ENCODE data around the gene TPSD1.

TPSD1 gene

DNA sequence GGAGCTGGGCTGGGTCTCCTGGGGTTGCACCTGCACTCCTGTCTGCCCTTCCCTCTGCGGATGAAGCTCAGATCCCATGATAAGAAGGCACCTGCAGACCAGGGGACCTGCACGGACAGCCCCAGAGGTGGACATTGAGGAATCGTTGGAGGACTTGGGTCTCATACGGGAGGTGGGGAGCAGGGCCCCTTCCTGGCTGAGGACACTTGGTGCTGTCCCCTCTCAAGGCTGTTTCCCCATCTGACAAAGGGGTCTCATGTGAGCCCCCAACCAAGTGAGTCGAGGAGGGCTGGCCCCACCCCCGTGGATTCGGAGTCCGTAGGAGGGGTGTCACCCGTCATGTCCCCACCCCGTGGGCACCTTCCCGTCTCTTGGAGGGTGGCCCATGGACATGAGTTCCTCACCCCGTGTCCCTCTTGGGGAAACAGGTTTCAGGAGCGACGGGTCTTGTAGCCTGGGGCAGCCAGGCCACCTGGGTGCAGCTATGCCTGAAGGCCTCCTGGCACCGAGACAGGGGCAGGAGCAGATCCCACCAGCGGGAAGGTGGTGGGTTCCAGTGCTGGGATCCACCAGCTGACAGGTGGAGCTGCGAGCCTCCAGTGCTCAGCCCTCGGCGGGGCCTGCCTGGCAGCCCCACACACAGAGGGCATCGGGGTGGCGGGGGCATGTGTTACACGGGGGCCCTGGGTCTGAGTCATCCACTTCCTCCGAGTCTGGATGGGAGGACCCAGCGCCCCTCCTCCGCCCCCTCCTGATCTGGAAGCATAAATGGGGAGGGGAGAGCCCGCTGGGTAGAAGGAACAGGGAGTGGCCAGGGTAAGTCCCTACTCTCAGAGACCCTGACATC is at the start of gene TPSD1:
Gene TPSD1, plus strand, starts transcription at position 794 of the 847 bp plus-strand sequence. CDS start 212 bp downstream, outside the sequence.
- DNase-seq: peak; percentile 31

DNA sequence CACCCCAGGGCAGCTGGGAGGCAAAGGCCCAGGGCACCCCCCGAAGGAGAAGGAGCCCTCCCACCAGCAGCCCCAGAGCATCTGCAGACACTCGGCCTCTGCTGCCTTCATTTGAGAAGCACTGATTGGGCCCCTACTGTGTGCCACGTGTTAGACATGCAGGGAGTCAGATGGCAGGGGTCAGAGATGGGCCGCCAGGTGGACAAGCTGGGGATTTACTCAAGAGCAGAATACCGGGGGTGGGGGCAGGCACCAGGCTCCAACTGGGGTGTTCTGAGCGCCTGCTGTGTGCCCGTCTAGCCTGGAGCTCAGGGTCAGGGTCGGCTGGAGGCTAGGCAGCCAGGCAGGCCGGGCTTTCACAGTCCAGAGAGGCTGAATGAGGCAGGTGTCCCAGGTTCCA is 49.5 kb upstream of the TPSD1 start:
- DNase-seq: no peak

DNA sequence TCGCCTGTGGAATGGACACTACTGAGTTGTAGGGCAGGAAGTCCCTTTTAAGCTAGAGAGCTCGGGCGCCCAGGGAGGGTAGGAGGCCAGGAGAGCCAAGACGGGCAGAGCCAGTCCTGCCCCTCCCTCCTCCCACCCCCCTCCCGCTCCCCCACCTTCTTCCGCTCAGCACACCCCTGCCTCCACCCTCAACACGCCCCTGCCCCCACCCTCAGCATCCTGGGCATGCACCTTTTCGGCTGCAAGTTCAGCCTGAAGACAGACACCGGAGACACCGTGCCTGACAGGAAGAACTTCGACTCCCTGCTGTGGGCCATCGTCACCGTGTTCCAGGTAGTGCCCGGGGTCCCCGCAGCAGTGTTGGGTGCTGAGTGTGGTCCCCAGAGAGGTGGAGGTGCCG is 49.1 kb upstream of the TPSD1 start:
- no peak for DNase-seq

DNA sequence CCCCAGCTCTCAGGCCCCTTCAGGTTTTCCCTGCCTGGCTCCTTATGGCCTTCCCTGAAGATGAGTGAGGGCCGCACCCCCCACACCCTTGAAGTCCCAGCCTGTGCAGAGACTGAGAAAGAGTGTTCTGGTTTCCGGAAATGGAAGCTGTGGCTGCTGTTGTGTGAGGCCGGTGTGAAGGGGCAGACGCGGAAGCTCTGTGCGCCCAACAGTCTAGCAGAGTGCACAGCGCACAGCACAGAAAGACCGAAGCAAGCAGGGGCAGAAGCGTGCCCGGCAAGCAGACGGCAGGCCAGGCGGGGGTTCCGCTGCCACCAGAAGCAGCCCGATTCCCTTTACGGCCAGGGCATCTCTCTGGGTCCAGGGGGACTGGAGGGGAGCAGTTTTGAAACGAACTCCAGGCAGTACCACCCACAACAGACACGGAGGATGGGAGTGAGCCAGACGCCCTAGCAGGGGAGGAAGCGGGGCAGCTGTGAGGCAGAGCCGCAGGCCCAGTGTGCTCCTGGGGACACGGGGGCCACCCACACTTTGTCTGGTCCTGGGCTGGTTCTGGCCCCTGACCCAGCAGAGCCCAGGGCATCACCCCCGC is 47.5 kb upstream of the TPSD1 start:
- no peak for DNase-seq

DNA sequence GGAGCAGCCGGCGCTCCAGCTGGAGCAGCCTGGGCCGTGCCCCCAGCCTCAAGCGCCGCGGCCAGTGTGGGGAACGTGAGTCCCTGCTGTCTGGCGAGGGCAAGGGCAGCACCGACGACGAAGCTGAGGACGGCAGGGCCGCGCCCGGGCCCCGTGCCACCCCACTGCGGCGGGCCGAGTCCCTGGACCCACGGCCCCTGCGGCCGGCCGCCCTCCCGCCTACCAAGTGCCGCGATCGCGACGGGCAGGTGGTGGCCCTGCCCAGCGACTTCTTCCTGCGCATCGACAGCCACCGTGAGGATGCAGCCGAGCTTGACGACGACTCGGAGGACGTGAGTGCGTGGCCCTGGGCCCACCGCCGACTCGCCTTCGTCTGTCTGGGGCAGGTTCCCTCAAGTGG is 46.8 kb upstream of the TPSD1 start:
- no peak for DNase-seq

DNA sequence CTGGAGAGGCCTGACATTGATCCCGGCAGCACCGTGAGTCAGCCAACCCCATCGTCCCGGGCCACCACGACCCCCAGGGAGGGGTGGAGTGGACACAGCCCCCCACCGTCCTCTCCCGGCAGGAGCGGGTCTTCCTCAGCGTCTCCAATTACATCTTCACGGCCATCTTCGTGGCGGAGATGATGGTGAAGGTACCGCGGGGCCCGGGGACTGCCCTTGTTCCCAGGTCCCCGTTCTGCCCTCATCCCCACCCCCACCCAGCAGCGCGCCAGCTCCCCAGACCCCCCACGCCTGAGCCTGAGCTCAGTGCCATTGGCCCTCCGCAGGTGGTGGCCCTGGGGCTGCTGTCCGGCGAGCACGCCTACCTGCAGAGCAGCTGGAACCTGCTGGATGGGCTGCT is 45.4 kb upstream of the TPSD1 start:
- no peak for DNase-seq

DNA sequence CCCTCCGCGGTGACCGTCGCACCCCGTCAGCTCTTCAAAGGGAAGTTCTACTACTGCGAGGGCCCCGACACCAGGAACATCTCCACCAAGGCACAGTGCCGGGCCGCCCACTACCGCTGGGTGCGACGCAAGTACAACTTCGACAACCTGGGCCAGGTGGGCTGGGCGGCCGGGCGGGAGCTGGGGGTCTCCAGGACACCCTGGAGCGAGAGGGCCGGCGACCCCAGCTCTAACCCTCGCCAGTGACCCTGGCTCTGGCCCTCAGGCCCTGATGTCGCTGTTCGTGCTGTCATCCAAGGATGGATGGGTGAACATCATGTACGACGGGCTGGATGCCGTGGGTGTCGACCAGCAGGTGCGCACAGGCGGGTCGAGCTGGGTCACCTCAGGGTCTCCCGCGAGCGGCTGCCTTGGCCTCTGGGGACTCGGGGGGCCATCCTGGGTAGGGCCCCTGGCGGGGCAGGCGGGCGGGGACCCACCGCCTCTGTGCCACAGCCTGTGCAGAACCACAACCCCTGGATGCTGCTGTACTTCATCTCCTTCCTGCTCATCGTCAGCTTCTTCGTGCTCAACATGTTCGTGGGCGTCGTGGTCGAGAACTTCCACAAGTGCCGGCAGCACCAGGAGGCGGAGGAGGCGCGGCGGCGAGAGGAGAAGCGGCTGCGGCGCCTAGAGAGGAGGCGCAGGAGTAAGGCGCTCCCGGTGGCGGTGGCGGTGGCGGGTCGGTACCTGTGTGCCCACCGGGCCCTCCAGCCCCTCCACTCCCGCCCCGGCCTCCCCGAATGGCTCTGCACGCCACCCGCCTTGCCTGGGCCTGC is 44.2 kb upstream of the TPSD1 start:
- DNase-seq: no peak

DNA sequence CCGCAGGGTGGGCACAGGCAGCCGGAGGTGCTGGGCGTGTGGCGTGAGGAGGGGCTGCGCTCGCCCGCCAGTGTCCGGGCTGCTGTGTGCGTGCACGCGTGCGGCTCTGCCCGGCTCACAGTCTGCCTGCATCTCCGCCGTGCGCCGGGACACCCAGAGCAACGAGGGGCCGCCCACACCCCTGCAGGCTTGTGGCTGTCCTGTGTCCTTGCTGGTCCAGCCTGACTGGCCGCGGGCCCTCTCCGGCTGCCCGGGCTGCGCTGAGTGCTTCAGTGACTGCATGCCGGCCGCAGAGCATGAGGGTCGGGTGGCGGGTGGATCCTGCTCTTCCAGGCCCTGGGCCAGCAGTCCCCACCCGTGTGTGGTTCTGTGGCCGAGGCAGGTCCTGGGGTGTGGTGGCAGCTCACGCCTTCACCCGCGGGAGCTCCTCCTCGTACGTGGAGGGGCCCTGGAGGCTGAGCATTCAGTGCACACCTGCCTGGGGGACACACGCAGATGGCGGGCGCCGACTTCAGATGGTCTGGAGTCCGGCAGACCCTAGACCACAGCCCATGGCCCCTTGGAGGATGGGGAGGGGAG is 43.2 kb upstream of the TPSD1 start:
- DNase-seq: no peak

DNA sequence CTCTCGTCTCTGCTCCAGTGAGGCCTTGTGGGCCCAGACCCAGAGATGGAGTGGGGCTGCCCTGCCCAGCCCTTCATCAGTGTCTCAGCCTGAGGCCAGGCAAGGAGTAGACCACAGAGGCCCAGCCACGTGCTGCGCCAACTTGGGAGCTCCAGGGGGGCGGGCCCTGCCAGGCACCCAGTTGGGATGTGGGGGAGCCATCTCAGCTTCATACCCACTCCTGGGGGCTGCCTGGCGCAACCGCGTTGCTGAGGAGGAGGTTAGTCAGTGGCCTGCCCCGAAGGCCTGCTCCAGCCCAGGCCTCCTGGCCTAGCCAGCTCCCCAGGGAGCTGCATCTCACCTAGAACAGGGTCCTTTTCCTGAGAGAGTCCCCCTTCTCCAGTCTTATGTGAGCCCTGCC is 42.6 kb upstream of the TPSD1 start:
- no peak for DNase-seq

DNA sequence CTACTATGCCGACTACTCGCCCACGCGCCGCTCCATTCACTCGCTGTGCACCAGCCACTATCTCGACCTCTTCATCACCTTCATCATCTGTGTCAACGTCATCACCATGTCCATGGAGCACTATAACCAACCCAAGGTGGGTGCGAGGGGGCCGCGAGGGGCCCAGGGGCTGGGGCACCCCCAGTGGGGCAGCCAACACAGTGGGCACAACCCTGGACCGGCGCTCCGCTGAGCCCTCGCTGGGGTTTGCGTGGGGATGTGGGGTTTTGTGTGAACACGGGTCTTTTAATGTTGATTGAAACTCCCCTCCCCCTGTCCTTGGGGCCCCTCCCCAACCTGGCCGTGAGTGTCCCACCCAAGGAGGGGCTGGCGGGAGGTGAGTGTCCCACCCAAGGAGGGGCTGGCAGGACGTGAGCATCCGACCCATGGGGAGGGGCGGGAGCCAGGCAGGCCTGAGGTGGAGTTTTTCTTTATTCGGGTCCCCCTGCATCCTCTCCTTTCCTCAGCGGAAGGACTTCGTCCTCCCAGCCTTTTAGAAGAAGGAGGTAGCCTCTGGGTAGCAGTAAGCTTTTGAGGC is 42.0 kb upstream of the TPSD1 start:
- no peak for DNase-seq

DNA sequence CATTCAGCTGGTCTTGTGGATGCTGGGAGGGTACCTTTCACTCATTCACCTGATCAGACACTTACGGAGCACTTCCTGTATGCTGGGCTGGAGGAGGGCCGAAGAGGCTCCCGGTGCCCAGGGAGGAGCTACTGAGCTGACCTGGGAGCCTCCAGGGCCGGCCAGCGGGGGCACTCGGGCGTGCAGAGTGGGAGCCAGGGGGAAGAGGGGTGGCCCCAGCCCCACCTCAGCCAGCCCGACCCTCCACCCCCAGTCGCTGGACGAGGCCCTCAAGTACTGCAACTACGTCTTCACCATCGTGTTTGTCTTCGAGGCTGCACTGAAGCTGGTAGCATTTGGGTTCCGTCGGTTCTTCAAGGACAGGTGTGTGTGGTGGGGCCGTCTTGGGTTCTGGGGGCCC is 41.1 kb upstream of the TPSD1 start:
- no peak for DNase-seq

DNA sequence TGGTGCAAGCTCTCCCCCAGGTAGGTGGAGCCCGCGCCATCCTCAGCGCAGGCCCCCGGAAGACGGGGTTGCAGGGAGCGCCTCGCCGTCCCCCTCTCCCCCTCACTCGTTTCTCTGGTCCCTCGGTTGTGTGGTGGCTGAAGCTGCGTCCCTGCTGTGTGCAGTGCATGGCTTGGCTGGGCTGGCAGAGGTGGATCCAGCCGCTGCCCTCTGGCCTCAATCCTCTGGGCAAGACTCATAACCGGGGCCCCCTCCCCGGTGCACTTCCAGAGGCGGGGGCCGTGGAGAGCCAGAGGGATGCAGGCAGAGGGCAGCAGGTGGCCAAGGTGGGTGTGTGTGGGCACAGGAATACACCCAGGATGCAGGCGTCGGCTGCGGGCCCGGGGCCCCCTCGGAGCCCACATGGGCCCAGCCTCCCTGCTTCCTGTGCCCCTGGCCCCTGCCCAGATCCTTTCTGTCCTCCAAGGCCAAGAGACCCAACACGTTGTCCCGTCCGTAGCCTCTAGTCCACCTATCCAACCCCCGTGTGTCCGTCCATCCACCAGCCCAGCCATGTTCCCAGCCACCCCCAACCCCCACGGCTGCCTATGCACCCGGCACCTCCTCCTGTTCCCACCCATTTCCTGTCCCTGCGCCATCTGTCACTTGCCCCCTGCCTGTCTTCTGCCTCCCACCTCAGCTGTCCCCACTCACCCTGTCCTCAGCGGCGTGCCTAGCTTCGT is 40.1 kb upstream of the TPSD1 start:
- no peak for DNase-seq

DNA sequence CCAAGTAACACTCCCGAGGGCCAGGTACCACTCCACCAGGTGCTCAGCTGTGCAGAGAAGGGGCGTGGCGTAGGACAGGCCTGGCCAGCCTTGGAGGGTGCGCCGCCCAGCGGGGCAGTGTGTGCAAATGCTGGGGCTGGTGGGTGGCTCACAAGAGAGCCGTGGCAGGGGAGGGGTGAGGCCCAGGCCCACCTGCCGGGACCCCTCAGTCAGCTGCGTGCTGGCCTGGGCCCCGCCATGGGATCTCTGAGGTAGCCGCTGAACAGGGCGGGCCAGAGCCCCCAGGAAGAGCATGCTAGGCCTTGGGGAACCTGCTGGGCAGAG is 39.6 kb upstream of the TPSD1 start:
- no peak for DNase-seq

DNA sequence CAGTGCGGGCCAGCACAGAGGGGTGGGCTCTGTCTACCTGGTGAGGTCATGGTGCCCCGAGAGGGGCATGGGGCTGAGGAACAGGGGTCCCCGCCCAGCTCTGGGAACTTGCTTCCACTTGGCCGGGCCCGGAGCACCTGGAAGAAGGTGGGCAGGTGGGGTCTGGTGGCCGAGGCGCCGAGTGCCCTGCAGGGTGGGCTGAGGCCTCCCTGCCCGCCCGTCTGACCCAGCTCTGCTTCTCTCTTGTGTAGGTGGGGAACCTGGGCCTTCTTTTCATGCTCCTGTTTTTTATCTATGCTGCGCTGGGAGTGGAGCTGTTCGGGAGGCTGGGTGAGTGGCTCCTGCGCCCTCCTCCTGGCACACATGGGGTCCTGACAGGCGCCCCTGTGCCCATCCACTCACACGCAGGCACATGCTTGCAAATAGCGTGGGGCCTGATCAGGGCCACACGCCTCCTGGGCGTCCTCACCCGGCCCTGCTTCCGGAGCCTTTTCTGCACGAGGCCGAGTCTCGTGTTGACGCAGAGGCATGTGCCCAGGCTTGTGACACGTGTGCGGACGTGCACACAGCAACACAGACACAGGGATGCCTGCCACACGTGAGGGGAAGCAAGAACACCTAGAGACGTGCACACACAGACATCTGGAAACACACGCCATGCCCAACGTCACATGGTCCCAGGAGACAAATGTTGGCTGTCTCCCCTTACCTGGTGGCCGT is 39.0 kb upstream of the TPSD1 start:
- DNase-seq: no peak

DNA sequence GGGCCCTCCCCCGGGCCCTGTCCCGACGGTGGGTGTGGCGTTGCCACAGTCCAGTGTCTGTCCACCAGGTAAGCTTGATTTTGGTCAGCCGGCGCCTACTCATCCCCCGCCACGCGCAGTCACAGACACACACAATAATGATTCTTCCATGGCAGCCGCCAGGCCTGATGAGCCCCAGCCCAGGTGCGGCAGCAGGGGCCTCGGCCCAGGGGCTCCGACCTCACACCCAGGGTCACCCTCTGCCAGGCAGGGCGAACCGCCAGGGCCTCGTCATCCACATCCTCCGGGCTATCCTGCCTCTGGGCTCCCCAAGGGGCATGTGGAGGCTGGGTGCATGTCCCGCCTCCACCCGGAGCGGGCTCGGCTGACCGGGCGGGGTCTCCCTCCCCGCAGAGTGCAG is 38.3 kb upstream of the TPSD1 start:
- no peak for DNase-seq

DNA sequence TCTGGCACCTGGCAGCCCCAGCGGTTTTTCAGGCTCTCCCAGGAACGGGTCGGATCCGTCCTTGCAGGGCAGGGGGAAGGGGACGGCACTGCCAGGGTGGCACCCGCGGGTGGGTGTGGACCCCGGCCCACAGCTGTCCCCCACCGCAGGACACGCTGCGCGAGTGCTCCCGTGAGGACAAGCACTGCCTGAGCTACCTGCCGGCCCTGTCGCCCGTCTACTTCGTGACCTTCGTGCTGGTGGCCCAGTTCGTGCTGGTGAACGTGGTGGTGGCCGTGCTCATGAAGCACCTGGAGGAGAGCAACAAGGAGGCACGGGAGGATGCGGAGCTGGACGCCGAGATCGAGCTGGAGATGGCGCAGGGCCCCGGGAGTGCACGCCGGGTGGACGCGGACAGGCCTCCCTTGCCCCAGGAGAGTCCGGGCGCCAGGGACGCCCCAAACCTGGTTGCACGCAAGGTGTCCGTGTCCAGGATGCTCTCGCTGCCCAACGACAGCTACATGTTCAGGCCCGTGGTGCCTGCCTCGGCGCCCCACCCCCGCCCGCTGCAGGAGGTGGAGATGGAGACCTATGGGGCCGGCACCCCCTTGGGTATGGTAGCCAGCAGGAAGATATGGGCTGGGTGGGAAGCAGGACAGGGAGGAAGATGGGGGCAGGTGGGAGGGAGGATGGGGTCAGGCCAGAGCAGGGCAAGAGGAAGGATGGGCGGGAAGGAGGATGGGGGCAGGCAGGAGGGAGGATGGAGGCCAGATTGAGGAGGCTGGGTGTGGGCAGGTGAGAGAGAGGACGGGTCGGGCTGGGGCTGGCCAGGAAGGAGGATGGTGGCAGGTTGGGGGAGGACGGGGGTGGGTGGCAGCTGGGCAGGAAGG is 37.6 kb upstream of the TPSD1 start:
- no peak for DNase-seq

DNA sequence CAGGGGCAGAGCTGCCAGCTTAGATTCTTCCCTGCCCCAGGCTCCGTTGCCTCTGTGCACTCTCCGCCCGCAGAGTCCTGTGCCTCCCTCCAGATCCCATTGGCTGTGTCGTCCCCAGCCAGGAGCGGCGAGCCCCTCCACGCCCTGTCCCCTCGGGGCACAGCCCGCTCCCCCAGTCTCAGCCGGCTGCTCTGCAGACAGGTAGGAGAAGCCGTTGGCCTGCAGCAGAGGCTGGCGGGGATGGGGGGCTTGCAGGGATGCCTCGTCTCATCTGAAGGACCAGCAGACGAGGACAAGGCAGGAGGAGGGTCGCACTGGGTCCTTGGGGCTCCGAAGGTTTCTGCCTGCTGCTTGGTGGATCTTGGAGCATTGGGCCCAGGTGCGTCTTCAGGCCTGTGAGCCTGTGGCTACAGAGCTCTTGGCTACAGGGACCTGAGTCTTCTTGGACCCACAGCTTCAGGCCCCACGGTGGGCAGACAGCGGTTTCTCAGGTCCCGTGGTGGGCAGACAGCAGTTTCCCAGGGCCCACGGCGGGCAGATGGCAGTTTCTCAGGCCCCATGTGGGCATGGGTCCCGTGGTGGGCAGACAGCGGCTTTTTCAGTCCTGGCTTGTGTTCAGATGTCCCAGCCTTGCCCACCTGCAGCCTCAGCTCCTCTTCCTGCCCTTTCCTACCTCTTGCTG is 36.8 kb upstream of the TPSD1 start:
- no peak for DNase-seq

DNA sequence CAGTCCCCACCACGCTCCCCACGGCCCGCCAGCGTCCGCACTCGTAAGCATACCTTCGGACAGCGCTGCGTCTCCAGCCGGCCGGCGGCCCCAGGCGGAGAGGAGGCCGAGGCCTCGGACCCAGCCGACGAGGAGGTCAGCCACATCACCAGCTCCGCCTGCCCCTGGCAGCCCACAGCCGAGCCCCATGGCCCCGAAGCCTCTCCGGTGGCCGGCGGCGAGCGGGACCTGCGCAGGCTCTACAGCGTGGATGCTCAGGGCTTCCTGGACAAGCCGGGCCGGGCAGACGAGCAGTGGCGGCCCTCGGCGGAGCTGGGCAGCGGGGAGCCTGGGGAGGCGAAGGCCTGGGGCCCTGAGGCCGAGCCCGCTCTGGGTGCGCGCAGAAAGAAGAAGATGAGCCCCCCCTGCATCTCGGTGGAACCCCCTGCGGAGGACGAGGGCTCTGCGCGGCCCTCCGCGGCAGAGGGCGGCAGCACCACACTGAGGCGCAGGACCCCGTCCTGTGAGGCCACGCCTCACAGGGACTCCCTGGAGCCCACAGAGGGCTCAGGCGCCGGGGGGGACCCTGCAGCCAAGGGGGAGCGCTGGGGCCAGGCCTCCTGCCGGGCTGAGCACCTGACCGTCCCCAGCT is 35.7 kb upstream of the TPSD1 start:
- DNase-seq: no peak

DNA sequence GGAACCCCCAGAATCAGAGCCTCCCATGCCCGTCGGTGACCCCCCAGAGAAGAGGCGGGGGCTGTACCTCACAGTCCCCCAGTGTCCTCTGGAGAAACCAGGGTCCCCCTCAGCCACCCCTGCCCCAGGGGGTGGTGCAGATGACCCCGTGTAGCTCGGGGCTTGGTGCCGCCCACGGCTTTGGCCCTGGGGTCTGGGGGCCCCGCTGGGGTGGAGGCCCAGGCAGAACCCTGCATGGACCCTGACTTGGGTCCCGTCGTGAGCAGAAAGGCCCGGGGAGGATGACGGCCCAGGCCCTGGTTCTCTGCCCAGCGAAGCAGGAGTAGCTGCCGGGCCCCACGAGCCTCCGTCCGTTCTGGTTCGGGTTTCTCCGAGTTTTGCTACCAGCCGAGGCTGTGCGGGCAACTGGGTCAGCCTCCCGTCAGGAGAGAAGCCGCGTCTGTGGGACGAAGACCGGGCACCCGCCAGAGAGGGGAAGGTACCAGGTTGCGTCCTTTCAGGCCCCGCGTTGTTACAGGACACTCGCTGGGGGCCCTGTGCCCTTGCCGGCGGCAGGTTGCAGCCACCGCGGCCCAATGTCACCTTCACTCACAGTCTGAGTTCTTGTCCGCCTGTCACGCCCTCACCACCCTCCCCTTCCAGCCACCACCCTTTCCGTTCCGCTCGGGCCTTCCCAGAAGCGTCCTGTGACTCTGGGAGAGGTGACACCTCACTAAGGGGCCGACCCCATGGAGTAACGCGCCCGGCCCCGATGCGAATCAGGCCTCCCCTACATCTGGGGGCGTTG is 34.8 kb upstream of the TPSD1 start:
- no peak for DNase-seq

All from hematopoietic multipotent progenitor cell treated with erythropoietin and hydrocortisone succinate and interleukin-3 and kit ligand, for 6 days (in vitro differentiated cells).